GM12801 (cell line): ENCODE measurements around the gene KAZN.

Source experiments
- CTCF ChIP-seq: IDR thresholded peaks from one replicate; pipeline ENCODE4 v1.5.1; 2011; ENCODE audit warnings: control low read depth; ENCODE audit not compliant: insufficient read length; ENCODE audit errors: extremely low read depth

KAZN gene

GRCh38 chr1:14812189-14812588 lies 213.7 kb downstream of the KAZN start:
- TF ChIP-seq CTCF = no peak

- TF ChIP-seq CTCF = no peak
These were observed 216.8 kb downstream of the KAZN start for GRCh38 chr1:14815175-14815877.

- TF ChIP-seq CTCF = no peak
These were observed 219.0 kb downstream of the KAZN start for GRCh38 chr1:14817223-14818170.

- no peak for TF ChIP-seq CTCF
These were observed 222.0 kb downstream of the KAZN start for GRCh38 chr1:14820295-14821085.

- TF ChIP-seq CTCF = no peak
These were observed 224.0 kb downstream of the KAZN start for GRCh38 chr1:14822493-14822892.

GRCh38 chr1:14822996-14823395 lies 224.5 kb downstream of the KAZN start:
- no peak for TF ChIP-seq CTCF

- no peak for TF ChIP-seq CTCF
These were observed 225.9 kb downstream of the KAZN start for GRCh38 chr1:14824314-14824915.
